Activated naive CD4-positive, alpha-beta T cell treated with anti-CD3 and anti-CD28 coated beads, Interleukin-2, amount 50 U/mL, for 72 hours (primary cell): ENCODE results near the gene UMODL1. TPM values are rescaled to one million over a fixed set of nuclear protein-coding genes. Genes with fewer than 3 reads are reported as not detected.
A peak's percentile ranks its signal among the peaks of the same experiment; 100 is the strongest.
"Not testable (repeated sequence)": the region's sequence is repeated elsewhere in the genome, so short reads cannot be mapped to it uniquely, and the experiment has no call there.

ENCODE experiments used
- ATAC-seq, 2 donors: fragments of 150-1000 bp; cut with Tn5 transposase; 2 replicates each; pipeline ENCODE4 v1.10.0; 2021; ENCODE audit warnings: mild to moderate bottlenecking in 2 of 2, moderate library complexity in 2 of 2
- DNase-seq, 2 donors: peaks; one replicate each; pipeline ENCODE4 v3.0.0; 2021 to 2022; ENCODE audit warnings: low spot score in 2 of 2
- H3K27ac Mint-ChIP-seq, 2 donors: one replicate each; pipeline ENCODE4 v1.8.0; 2022; ENCODE audit warnings: mild to moderate bottlenecking in 2 of 2, mixed read lengths in 2 of 2
- H3K36me3 Mint-ChIP-seq, 2 donors: one replicate each; pipeline ENCODE4 v1.8.0; 2022; ENCODE audit warnings: mixed read lengths in 2 of 2
- H3K9me3 Mint-ChIP-seq, 2 donors: one replicate each; pipeline ENCODE4 v1.8.0; 2022; ENCODE audit warnings: mixed read lengths in 2 of 2
- total RNA-seq, 2 donors: library from RNA; stranded (reverse); gene quantifications; one replicate each; pipeline ENCODE4 v1.2.3, GENCODE V29; 2022

UMODL1 gene
- total RNA-seq, 2 donors from 2014 or later, result 0.09 to 0.18 TPM

DNA sequence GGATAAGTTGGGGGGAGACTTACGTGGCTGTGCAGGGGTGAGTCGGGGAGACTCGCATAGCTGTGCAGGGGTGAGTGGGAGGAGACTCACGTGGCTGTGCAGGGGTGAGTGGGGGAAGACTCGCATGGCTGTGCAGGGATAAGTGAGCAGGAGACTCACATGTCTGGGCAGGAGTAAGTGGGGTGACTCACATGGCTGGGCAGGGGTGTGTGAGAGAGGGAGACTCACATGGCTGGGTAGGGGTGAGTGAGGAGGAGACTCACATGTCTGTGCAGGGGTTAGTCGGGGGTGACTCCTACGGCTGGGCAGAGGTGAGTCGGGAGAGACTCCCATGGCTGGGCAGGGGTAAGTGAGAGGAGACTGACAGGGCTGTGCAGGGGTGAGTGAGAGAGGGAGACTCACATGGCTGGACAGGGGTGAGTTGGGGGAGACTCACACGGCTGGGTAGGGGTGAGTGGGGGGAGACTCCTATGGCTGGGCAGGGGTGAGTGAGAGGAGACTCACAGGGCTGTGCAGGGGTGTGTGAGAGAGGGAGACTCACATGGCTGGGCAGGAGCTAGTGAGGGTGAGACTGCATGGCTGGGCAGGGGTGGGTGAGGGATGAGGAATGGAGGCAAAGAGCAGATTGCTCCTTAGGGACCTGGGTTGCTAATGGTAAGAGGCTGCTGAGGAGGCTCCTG is 91.9 kb downstream of the UMODL1 start:
- Mint-ChIP-seq H3K9me3 (no peaks in the 10 kb centered on the region), H3K36me3 (no peaks in the 10 kb centered on the region), H3K27ac (peak overlapping the region in 1 of 2 donors; percentile 44)
- ATAC-seq (peak in 1 of 2 donors; percentile 79), DNase-seq (no peak)

DNA sequence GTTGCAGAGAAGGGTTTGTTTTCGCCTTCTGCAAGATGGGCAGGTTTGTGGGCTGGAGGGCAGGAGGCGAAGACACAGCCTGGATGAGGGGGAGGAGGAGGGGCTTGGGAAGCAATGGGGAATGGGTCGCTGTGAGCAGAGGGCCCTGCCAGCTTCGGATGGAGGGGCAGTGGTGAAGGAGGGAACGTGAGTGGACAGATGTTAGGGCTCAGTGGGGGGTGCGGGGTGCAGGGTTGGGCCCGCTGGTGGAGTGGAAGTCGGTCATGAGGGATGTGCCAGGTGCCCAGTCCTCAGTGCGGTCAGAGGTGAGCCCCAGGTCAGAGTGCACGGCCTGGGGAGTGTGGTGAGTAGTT is 92.4 kb downstream of the UMODL1 start:
- no peak for ATAC-seq
- no peaks in the 10 kb centered on the region for H3K9me3 Mint-ChIP-seq
- peak in 1 of 2 donors; percentile 31 for DNase-seq
- peak overlapping the region in 1 of 2 donors; percentile 44 for H3K27ac Mint-ChIP-seq
- no peaks in the 10 kb centered on the region for H3K36me3 Mint-ChIP-seq

DNA sequence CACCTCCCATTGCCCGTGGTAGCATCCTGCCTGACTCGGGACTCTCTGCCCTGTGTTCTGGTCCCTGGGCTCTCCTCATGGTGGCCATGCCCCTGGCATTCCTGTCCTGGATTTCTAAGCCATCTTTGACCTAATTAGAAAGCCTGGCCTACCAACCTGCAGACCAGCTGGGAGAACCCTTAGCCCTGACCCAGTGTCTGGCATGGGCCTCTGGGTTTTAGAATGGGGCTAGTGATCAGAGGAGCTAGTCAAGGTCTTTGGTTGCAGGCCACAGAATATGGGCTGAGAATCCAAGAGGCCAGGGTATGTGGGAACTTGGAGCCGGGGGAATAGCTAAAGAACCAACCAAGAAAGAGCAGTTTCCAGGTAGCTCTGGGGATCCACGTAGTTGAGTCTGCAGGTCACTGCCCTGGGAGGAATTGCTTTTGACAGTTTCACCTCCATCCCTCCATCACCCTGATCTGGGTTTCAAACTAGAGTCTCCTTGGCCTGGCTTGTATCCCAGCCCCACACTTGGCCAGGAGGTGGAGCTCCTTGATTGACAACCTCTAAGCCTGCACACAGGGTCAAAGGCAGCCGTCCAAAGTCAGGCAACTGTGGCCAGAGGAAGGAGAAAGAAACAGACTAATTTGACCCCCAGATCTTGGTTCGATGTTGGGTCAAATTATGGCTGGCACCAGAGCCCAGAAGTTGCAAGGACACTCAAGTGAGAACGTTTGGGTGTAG is 93.1 kb downstream of the UMODL1 start:
- H3K9me3 Mint-ChIP-seq, result no peaks in the 10 kb centered on the region
- peak overlapping the region in 1 of 2 donors; percentile 48 for H3K27ac Mint-ChIP-seq
- H3K36me3 Mint-ChIP-seq, result no peaks in the 10 kb centered on the region
- peak in 1 of 2 donors; percentile 88 for ATAC-seq
- peak; percentile 54 to 56 for DNase-seq

DNA sequence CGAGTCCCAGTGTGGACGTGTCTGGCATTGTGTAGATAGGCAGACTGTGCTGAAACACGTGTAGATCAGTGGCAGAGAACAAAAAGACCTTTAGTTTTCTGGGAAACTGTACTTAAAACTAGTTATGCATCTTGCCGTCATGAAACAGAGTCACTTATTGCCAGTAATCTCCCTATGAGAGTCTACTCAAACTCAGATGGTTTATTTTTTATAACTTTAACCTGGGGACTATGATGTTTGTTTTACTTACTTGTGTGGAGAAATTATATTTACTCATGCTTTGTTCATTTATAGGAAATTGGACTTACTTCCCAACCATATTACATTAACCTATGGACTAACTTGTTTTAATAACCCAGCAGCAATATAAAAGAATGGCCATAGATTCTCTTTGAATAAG is 93.7 kb downstream of the UMODL1 start:
- no peak for ATAC-seq
- Mint-ChIP-seq H3K27ac (peak overlapping the region in 1 of 2 donors; percentile 48), H3K36me3 (no peaks in the 10 kb centered on the region), H3K9me3 (no peaks in the 10 kb centered on the region)
- no peak for DNase-seq

DNA sequence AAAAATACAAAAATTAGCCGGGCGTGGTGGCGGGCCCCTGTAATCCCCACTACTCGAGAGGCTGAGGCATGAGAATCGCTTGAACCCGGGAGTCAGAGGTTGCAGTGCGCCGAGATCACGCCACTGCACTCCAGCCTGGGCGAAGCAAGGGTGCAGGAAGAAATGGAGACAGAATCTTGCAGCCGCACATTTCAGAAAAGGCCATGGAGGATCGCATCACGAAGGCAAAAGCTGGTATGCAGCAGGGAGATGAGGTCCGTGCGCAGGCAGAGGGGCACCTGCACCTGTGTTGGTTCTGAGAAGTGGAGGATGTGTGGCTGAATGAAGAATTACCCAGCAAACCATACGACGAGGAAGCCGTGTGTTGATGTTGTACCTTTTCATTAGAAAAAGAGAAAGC is 94.8 kb downstream of the UMODL1 start:
- H3K36me3 Mint-ChIP-seq, result no peaks in the 10 kb centered on the region
- ATAC-seq, result no peak
- no peaks in the 10 kb centered on the region for H3K9me3 Mint-ChIP-seq
- DNase-seq, result peak in 1 of 2 donors; percentile 49
- H3K27ac Mint-ChIP-seq, result no peak overlapping the region

DNA sequence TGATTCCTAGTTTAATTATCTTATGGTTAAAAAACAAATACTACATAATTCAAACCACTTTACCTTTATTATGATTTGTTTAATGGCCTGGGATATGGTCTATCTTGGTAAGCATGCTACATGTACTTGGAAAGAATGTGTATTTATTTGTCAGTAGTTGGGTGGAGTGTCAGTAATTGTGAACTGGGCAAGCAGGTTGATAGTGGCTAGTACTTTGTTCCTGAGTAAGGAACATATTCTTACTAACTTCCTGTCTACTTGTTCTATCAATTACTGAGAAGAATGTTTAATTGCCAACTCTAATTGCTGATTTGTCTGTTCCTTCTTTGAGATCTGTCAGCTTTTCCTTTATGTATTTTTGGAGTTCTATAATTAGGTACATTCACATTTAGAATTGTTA is 98.6 kb downstream of the UMODL1 start:
- Mint-ChIP-seq H3K9me3 (peaks cover 0 to 3% of the 10 kb centered on the region in 2 donors), H3K27ac (no peak overlapping the region), H3K36me3 (no peaks in the 10 kb centered on the region)
- DNase-seq (no peak), ATAC-seq (no peak)

DNA sequence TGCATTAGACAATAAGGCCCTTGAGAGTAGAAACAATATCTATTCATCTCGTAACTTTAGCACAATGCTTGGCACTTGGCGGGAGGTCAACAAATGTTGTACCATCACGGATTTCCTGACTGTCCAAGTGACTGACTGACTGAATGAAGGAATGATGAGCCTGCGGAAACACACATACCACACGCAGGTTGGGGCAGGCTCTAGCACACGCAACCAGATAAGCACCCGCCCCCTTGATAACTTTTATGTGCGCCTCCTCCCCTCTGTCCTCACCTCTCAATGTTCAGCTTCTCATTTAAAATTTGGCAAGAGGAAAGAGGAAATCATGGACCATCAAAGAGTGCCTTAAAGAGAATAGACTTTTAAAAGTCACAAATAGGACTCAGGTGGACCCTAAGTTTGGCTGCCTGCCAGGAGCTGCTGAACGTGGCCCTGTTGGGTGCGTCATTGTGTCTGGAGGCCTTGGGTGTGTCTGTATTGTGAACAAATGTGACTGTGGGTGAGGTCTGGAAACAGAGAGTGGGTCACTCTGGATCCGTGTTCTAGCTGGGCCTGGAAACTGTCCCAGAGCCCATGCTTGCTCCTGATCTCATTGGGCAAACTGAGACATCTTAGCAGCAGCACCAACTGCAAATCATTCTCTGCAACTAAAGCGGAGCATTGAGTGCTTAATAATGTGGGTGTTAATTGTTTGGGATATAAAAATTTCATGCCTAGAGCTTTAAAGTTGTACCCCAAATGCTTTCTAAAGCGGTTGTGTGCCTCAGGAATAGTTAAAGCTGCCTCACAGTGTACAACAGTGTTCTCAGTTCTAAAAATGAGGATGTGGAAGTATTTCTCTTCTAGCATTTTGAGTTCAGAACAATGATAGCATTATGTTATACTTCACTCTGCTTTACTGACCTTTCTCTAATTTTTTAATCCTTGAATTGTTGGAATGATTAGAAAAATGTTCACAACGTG is 100.3 kb downstream of the UMODL1 start:
- no peak for ATAC-seq
- no peak for DNase-seq
- Mint-ChIP-seq H3K27ac (no peak overlapping the region), H3K9me3 (peaks cover 0 to 3% of the 10 kb centered on the region in 2 donors), H3K36me3 (no peaks in the 10 kb centered on the region)

DNA sequence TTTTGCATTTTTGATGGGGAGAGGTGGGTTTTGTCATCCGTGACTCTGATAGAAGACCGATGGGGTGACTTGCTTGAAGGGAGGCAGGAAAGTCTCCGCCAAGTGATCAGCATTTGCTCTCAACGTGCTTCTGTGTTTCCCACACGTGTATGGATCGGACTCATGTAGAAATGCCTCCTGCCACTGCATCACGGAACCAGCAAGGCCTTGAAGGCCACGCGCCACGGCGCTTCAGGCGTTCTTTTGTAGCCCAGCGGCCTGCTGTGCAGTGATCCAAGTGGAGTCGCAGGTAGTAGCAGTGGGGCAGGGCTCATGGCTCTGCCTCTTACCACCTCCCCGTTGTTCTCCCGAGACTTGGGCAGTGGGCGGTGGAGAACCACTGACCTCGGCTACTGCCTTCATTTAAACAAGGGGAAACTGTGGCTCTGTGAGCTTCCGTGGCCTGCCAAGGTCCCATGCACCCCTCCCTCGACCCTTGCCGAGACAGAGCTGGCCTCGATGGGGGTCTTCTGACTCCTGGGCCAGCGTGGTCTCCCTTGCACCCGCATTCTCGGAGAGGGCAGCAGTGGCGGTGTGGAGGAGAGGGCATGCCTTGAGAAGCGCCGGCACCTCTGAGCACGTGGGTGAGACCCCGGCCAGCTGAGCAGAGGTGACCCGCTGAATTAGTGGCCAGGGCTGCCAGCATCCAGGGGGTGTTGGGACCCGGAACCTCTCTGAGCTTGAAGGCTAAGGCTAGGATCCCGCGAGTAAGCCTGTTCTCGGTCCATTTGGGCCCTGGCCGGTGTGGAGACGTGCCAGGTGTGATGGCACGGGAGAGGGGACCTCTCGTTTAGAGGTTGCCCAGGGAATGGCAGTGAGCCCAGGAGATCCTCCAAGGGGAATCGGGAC is 101.7 kb downstream of the UMODL1 start:
- H3K36me3 Mint-ChIP-seq, result no peaks in the 10 kb centered on the region
- ATAC-seq (no peak), DNase-seq (no peak)
- H3K27ac Mint-ChIP-seq, result no peak overlapping the region
- peaks cover 0 to 3% of the 10 kb centered on the region in 2 donors for H3K9me3 Mint-ChIP-seq

DNA sequence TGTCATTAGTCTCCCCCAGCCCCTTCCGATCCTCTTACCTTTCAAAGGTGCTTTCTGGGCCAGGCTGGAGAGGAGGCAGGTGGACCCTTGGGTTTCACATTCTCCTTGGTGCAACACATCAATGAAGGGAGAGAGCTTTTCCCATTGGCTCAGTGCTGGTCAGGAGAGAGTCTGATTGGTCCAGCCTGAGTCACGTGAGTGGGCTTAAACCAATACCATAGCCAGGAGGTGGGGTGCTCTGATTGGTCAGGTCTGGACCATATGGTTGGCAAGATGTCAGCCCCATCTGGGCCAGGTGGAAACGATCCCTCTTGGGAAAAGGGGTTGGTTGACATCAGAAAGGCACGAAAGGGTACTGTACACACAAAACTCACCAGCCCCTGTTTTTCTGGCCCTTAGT is 103.1 kb downstream of the UMODL1 start:
- peak in 1 of 2 donors; percentile 70 for ATAC-seq
- Mint-ChIP-seq H3K36me3 (no peaks in the 10 kb centered on the region), H3K27ac (peak overlapping the region in 1 of 2 donors; percentile 77), H3K9me3 (peaks cover 0 to 3% of the 10 kb centered on the region in 2 donors)
- DNase-seq, result no peak

DNA sequence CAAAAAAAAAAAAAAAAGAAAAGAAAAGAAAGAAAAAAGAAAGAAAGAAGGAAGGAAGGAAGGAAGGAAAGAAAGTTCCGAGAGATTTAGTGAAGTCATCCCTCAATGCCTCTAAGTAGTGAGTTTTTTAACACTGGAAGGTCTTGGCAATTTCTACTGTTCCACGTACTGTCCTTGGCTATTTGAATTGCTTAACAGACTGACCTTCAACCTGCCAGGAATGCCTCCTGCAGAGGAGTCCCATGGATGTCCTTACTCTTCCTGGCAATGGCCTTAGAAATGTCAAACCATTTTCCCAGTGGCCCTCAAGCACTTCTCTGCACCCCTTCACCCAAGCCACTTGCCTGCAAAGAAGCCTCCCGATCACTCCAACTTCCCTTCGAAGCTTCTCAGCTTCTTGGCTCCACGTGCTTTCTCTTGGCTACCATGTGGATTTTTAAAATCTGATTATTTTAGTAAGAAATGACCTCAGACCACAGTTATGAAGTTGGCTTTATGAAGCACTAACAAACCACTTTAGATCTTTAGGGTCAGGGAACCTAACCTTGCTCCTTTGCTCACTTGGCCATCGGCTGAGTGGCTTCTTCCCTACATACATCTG is 104.1 kb downstream of the UMODL1 start:
- Mint-ChIP-seq H3K36me3 (no peaks in the 10 kb centered on the region), H3K27ac (no peak overlapping the region), H3K9me3 (peaks cover 0 to 3% of the 10 kb centered on the region in 2 donors)
- DNase-seq (no peak), ATAC-seq (no peak)

DNA sequence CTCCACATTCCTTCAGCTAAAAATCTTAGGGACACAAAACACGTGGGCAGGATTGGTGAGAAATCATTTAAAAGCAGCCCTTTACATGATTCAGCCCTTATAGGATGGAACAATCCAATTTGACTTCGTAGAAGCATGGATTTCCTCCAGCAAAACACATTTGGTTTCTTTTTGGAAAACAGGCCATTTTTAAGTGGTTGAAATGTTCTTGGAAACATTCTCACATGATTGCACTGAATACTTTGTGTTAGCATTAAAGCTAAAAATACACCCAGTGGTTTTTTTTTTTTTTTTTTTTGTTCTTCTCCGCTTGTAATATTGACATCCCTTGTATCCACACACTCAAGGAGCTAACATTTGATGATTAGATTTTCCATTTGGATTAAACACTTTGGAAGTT is 105.7 kb downstream of the UMODL1 start:
- DNase-seq (no peak), ATAC-seq (no peak)
- Mint-ChIP-seq H3K36me3 (no peaks in the 10 kb centered on the region), H3K27ac (no peak overlapping the region), H3K9me3 (peaks cover 0 to 3% of the 10 kb centered on the region in 2 donors)

DNA sequence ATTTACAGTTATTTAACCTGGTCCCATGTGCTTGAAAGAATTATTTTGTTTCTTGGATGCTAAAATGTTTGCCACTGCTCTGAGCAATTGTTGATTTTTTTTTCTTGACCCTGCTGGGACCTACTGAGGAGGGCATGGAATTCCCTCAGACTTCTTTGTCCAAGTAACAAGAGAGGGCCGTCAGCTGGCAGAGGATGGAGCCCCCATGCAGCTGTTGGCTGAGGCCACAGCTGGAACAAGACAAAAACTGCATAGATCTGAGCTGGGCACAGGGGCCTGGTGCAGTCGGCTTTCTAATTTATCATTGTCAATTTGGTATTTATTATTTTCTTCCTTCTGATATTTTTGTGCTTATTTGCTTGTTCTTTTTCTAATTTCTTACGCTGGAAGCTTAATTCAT is 108.2 kb downstream of the UMODL1 start:
- no peak for DNase-seq
- H3K9me3 Mint-ChIP-seq, result no peaks in the 10 kb centered on the region
- H3K27ac Mint-ChIP-seq, result no peak overlapping the region
- ATAC-seq, result no peak
- H3K36me3 Mint-ChIP-seq, result no peaks in the 10 kb centered on the region

DNA sequence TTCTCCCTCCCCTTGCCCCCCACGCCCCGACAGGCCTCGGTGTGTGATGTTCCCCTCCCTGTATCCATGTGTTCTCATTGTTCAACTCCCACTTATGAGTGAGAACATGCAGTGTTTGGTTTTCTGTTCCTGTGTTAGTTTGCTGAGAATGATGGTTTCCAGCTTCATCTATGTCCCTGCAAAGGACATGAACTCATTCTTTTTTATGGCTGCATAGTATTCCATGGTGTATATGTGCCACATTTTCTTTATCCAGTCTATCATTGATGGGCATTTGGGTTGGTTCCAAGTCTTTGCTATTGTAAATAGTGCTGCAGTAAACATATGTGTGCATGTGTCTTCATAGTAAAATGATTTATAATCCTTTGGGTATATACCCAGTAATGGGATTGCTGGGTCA is 108.9 kb downstream of the UMODL1 start:
- not testable (repeated sequence) for H3K36me3 Mint-ChIP-seq, H3K9me3 Mint-ChIP-seq, DNase-seq, ATAC-seq, H3K27ac Mint-ChIP-seq

DNA sequence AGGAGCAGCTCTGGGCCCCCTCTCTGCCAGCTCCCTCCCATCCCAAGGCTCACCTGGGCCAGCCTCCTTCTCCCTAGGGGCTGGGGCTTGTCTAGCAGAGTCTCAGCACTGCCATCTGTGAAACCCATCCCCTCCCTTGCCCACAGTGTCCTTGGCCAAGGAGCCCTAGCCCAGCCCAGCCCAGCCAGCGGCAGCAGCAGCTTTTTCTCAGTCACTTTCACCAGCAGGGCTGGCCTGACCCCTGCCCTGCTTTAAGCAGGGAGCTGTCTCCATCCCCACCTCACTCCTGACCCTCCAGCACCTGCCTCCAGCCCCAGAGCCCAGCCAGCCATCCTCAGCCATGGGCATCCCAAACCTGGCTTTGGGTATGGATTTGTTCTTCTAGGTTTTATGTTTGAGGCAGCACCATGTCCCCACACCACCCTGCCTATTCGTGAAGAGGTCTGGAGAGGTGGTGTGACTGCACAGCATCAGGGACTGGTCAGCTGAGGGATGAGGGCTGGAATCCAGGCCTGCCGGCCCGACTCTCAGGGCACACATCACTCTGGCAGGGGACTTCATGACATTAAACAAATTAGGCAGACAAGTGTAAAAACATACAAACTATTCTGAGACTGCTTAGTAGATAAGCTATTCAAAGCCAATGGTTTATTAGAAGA is 111.7 kb downstream of the UMODL1 start:
- H3K9me3 Mint-ChIP-seq, result peaks cover 13 to 15% of the 10 kb centered on the region in 2 donors
- ATAC-seq, result no peak
- peaks cover 10 to 18% of the 10 kb centered on the region in 2 donors for H3K36me3 Mint-ChIP-seq
- H3K27ac Mint-ChIP-seq, result no peak overlapping the region
- DNase-seq, result no peak
